ENCODE data around the gene RNASEH2A. TPM values are rescaled to one million over a fixed set of nuclear protein-coding genes. Genes with fewer than 3 reads are reported as not detected.

The RNASEH2A gene
- total and polyA plus RNA-seq, 2 of the 13 experiments (the other 11 are each of a cell fraction or from before 2014, with no cell fraction given) = 25.1 to 35.8 TPM

GRCh38 chr19:12757544-12758274 is 48.7 kb upstream of the RNASEH2A start (continued):
- TF ChIP-seq, protein P1, sequence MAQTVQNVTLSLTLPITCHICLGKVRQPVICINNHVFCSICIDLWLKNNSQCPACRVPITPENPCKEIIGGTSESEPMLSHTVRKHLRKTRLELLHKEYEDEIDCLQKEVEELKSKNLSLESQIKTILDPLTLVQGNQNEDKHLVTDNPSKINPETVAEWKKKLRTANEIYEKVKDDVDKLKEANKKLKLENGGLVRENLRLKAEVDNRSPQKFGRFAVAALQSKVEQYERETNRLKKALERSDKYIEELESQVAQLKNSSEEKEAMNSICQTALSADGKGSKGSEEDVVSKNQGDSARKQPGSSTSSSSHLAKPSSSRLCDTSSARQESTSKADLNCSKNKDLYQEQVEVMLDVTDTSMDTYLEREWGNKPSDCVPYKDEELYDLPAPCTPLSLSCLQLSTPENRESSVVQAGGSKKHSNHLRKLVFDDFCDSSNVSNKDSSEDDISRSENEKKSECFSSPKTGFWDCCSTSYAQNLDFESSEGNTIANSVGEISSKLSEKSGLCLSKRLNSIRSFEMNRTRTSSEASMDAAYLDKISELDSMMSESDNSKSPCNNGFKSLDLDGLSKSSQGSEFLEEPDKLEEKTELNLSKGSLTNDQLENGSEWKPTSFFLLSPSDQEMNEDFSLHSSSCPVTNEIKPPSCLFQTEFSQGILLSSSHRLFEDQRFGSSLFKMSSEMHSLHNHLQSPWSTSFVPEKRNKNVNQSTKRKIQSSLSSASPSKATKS (CRISPR knock-in tag; IDR thresholded peaks at IDR 0.05) = no peak
- no peak for TF ChIP-seq ZNF672 (CRISPR knock-in tag; IDR thresholded peaks at IDR 0.05)
- TF ChIP-seq ZFP90 (CRISPR knock-in tag; IDR thresholded peaks at IDR 0.05; ENCODE audit: borderline replicate concordance) = no peak
- TF ChIP-seq NR2F6 (IDR thresholded peaks at IDR 0.05) = no peak
- peak; percentile 33; the same call in 1 of the 2 replicates for TF ChIP-seq NR2F6 (CRISPR knock-in tag; IDR thresholded peaks at IDR 0.05)
- TF ChIP-seq, protein P2, sequence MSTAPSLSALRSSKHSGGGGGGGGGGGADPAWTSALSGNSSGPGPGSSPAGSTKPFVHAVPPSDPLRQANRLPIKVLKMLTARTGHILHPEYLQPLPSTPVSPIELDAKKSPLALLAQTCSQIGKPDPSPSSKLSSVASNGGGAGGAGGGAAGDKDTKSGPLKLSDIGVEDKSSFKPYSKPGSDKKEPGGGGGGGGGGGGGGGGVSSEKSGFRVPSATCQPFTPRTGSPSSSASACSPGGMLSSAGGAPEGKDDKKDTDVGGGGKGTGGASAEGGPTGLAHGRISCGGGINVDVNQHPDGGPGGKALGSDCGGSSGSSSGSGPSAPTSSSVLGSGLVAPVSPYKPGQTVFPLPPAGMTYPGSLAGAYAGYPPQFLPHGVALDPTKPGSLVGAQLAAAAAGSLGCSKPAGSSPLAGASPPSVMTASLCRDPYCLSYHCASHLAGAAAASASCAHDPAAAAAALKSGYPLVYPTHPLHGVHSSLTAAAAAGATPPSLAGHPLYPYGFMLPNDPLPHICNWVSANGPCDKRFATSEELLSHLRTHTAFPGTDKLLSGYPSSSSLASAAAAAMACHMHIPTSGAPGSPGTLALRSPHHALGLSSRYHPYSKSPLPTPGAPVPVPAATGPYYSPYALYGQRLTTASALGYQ (CRISPR knock-in tag; IDR thresholded peaks at IDR 0.05) = no peak
- no peak for TF ChIP-seq HNRNPUL1 (IDR thresholded peaks at IDR 0.05; ENCODE audit: low read depth, low read length)
- TF ChIP-seq JUNB (CRISPR knock-in tag; IDR thresholded peaks at IDR 0.05; ENCODE audit: borderline replicate concordance) = no peak
- no peak for TF ChIP-seq SNAPC4 (CRISPR knock-in tag; IDR thresholded peaks at IDR 0.05)
- no peak for TF ChIP-seq ELF4 (CRISPR knock-in tag; IDR thresholded peaks at IDR 0.05; ENCODE audit: borderline replicate concordance)
- no peak for TF ChIP-seq EEA1 (CRISPR knock-in tag; IDR thresholded peaks at IDR 0.05; ENCODE audit: borderline replicate concordance)
- no peak for TF ChIP-seq ZNF569 (CRISPR knock-in tag; IDR thresholded peaks at IDR 0.05; ENCODE audit: borderline replicate concordance)
- TF ChIP-seq, protein P3, sequence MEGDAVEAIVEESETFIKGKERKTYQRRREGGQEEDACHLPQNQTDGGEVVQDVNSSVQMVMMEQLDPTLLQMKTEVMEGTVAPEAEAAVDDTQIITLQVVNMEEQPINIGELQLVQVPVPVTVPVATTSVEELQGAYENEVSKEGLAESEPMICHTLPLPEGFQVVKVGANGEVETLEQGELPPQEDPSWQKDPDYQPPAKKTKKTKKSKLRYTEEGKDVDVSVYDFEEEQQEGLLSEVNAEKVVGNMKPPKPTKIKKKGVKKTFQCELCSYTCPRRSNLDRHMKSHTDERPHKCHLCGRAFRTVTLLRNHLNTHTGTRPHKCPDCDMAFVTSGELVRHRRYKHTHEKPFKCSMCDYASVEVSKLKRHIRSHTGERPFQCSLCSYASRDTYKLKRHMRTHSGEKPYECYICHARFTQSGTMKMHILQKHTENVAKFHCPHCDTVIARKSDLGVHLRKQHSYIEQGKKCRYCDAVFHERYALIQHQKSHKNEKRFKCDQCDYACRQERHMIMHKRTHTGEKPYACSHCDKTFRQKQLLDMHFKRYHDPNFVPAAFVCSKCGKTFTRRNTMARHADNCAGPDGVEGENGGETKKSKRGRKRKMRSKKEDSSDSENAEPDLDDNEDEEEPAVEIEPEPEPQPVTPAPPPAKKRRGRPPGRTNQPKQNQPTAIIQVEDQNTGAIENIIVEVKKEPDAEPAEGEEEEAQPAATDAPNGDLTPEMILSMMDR (CRISPR knock-in tag; IDR thresholded peaks at IDR 0.05) = peak; percentile 92
- TF ChIP-seq, protein P4, sequence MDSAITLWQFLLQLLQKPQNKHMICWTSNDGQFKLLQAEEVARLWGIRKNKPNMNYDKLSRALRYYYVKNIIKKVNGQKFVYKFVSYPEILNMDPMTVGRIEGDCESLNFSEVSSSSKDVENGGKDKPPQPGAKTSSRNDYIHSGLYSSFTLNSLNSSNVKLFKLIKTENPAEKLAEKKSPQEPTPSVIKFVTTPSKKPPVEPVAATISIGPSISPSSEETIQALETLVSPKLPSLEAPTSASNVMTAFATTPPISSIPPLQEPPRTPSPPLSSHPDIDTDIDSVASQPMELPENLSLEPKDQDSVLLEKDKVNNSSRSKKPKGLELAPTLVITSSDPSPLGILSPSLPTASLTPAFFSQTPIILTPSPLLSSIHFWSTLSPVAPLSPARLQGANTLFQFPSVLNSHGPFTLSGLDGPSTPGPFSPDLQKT (CRISPR knock-in tag; IDR thresholded peaks at IDR 0.05; ENCODE audit: borderline replicate concordance) = no peak
- TF ChIP-seq RBM39 (IDR thresholded peaks at IDR 0.05; ENCODE audit: low read depth, low read length, poor library complexity, severe bottlenecking) = peak; percentile 25
- TF ChIP-seq TCF7 (IDR thresholded peaks at IDR 0.05; ENCODE audit: low read depth) = no peak
